Measurements from ENCODE around the gene ZSWIM8.

GRCh38 chr10:73823391-73823790 is 38.0 kb downstream of the ZSWIM8 start:
- TF ChIP-seq POLR2A (IDR thresholded peaks at IDR 0.05; ENCODE audit: low read depth) (no peak), CTCF (IDR thresholded peaks at IDR 0.05) (no peak), POLR2AphosphoS5 (IDR thresholded peaks at IDR 0.05) (no peak)

Measured in esophagus muscularis mucosa (tissue), 3 donors.